Esophagus muscularis mucosa (tissue), 4 donors: ENCODE measurements around the gene ZSCAN18. TPM values are rescaled to one million over a fixed set of nuclear protein-coding genes. Genes with fewer than 3 reads are reported as not detected.

ENCODE experiments used
- DNase-seq: peaks from one replicate; pipeline ENCODE4 v3.0.0-alpha.2; 2017; ENCODE audit errors: extremely low spot score
- H3K27ac ChIP-seq, 4 donors: fragments of 200-600 bp; sonication (generic); replicated peaks in 1 of 4; 1 replicate in 3 of 4; 2 replicates in 1 of 4; pipeline ENCODE4 v1.5.1; 2016 to 2019; ENCODE audit warnings: mild to moderate bottlenecking in 1 of 4
- H3K27me3 ChIP-seq, 4 donors: fragments of 200-600 bp; sonication (generic); one replicate each; pipeline versions ENCODE4 v1.5.1 to v1.6.0; 2016 to 2019
- H3K36me3 ChIP-seq, 4 donors: fragments of 200-600 bp; sonication (generic); one replicate each; pipeline ENCODE4 v1.5.1; 2016 to 2019
- H3K4me1 ChIP-seq, 4 donors: fragments of 200-600 bp; sonication (generic); one replicate each; pipeline ENCODE4 v1.5.1; 2016 to 2019
- H3K4me3 ChIP-seq, 4 donors: fragments of 200-600 bp; sonication (generic); 1 replicate in 2 of 4; 2 replicates in 2 of 4; pipeline ENCODE4 v1.5.1; 2016 to 2019; ENCODE audit warnings: mild to moderate bottlenecking in 4 of 4, moderate library complexity in 1 of 4
- H3K9me3 ChIP-seq, 4 donors: fragments of 200-600 bp; sonication (generic); 1 replicate in 3 of 4; 2 replicates in 1 of 4; pipeline ENCODE4 v1.5.1; 2016 to 2019
- CTCF ChIP-seq, 3 experiments: fragments of 200-600 bp in 2 of 3; fragments of 450-650 bp in 1 of 3; sonication (generic) in 2 of 3; IDR thresholded peaks; one replicate each; pipeline ENCODE4 v1.5.1; 2017 to 2019; ENCODE audit warnings: antibody characterized with exemption in 3 of 3, mild to moderate bottlenecking in 2 of 3, moderate library complexity in 1 of 3
- EP300 ChIP-seq: sonication (generic); formaldehyde crosslinking; IDR thresholded peaks from one replicate; pipeline ENCODE4 v1.6.1; 2017; ENCODE audit warnings: antibody characterized with exemption
- POLR2A ChIP-seq: fragments of 450-650 bp; IDR thresholded peaks from one replicate; pipeline ENCODE4 v1.6.1; 2017; ENCODE audit warnings: antibody characterized with exemption, moderate library complexity, mild to moderate bottlenecking, low read depth
- POLR2AphosphoS5 ChIP-seq, 2 donors: sonication (generic); formaldehyde crosslinking; IDR thresholded peaks; one replicate each; pipeline ENCODE4 v1.6.1; 2017; ENCODE audit warnings: antibody characterized with exemption in 2 of 2
- WGBS: methylation state at CpG from one replicate; pipeline ENCODE4 v1.1.5; 2018; 5-methylcytosine and 5-hydroxymethylcytosine counted together
- intact Hi-C: fragments of 100-400 bp; cut with DNase I; formaldehyde crosslinking; loops from one replicate; pipeline ENCODE4 v1.15.1; 2023
- total RNA-seq, 4 donors: library from RNA; depleted of rRNA; stranded (reverse); fragments of >200 nt; gene quantifications; one replicate each; pipeline versions ENCODE4 v1.1.0 to v1.2.1, GENCODE V29; 2016

ZSCAN18 gene
- total RNA-seq, 4 donors from 2014 or later, result 93.0 to 141 (median 124) TPM

GRCh38 chr19:58059671-58060078, 38.4 kb downstream of the ZSCAN18 start:
- H3K4me1 ChIP-seq, result peaks cover 10 to 22% (median 16%) of the 10 kb centered on the region in 4 donors
- peaks cover 0 to 40% (median 20%) of the 10 kb centered on the region in 4 donors for H3K9me3 ChIP-seq
- TF ChIP-seq POLR2AphosphoS5 (IDR thresholded peaks at IDR 0.05), result no peak
- no peak for TF ChIP-seq CTCF (IDR thresholded peaks at IDR 0.05)
- TF ChIP-seq EP300, result no peak
- TF ChIP-seq POLR2A, result no peak
- whole genome bisulfite sequencing, result 12% methylated on average over 26 of the region's 28 CpGs
- peak overlapping the region; percentile 63 to 80 (median 72) for H3K4me3 ChIP-seq
- peaks cover 0 to 3% (median 0%) of the 10 kb centered on the region in 4 donors for H3K27me3 ChIP-seq
- DNase-seq, result no peak
- H3K36me3 ChIP-seq, result peaks cover 13 to 24% (median 16%) of the 10 kb centered on the region in 4 donors
- H3K27ac ChIP-seq, result peak overlapping the region; percentile 93 to 94 (median 93)
- intact Hi-C loops, result no loop called here

GRCh38 chr19:58059003-58059670, 38.9 kb downstream of the ZSCAN18 start, which contains the start of gene ZNF135:
Gene ZNF135, plus strand, starts transcription at chr19:58059282. Its CDS starts 721 bp downstream, at chr19:58060003.
- peak; percentile 86 to 90 for TF ChIP-seq POLR2AphosphoS5 (IDR thresholded peaks at IDR 0.05)
- TF ChIP-seq EP300, result no peak
- TF ChIP-seq CTCF (IDR thresholded peaks at IDR 0.05), result no peak
- Histone ChIP-seq H3K27ac (peak within 1 kb of the TSS; percentile 93 to 94 (median 93)), H3K27me3 (peaks cover 0 to 3% (median 0%) of the 10 kb centered on the region in 4 donors), H3K36me3 (peaks cover 8 to 19% (median 11%) of the 10 kb centered on the region in 4 donors), H3K4me3 (peak within 1 kb of the TSS; percentile 63 to 80 (median 72)), H3K9me3 (peaks cover 0 to 35% (median 17%) of the 10 kb centered on the region in 4 donors), H3K4me1 (peaks cover 14 to 28% (median 17%) of the 10 kb centered on the region in 4 donors)
- 2% methylated on average over 17 of the region's 62 CpGs for WGBS
- DNase-seq, result peak; percentile 94
- intact Hi-C loops, result no loop called here

- Histone ChIP-seq H3K9me3 (peaks cover 0 to 34% (median 15%) of the 10 kb centered on the region in 4 donors), H3K4me3 (peak overlapping the region; percentile 63 to 80 (median 72)), H3K4me1 (peaks cover 14 to 28% (median 19%) of the 10 kb centered on the region in 4 donors), H3K27ac (peak overlapping the region; percentile 93 to 94 (median 93)), H3K27me3 (peaks cover 0 to 3% (median 0%) of the 10 kb centered on the region in 4 donors), H3K36me3 (peaks cover 1 to 12% (median 5%) of the 10 kb centered on the region in 4 donors)
- DNase-seq, result no peak
- 74% methylated on average over 13 of the region's 13 CpGs for WGBS
- TF ChIP-seq POLR2A (no peak), EP300 (no peak), CTCF (IDR thresholded peaks at IDR 0.05) (no peak), POLR2AphosphoS5 (IDR thresholded peaks at IDR 0.05) (no peak)
- intact Hi-C loops, result no loop called here
These were observed 39.6 kb downstream of the ZSCAN18 start for GRCh38 chr19:58058467-58058866.

- intact Hi-C loops, result no loop called here
- H3K9me3 ChIP-seq, result peaks cover 0 to 42% (median 10%) of the 10 kb centered on the region in 4 donors
These were observed 41.2 kb downstream of the ZSCAN18 start for GRCh38 chr19:58056861-58057260.

More at GRCh38 chr19:58056861-58057260, 41.2 kb downstream of the ZSCAN18 start:
- WGBS, result 94% methylated on average over 8 of the region's 8 CpGs
- H3K27me3 ChIP-seq, result peaks cover 0 to 3% (median 0%) of the 10 kb centered on the region in 4 donors
- peaks cover 14 to 28% (median 19%) of the 10 kb centered on the region in 4 donors for H3K4me1 ChIP-seq
- no peak for DNase-seq
- H3K4me3 ChIP-seq, result no peak overlapping the region
- H3K36me3 ChIP-seq, result no peaks in the 10 kb centered on the region
- TF ChIP-seq POLR2A (no peak), POLR2AphosphoS5 (IDR thresholded peaks at IDR 0.05) (no peak), CTCF (IDR thresholded peaks at IDR 0.05) (no peak), EP300 (no peak)
- H3K27ac ChIP-seq, result no peak overlapping the region
